ENCODE results near the gene BMP6.
A peak's percentile ranks its signal among the peaks of the same experiment; 100 is the strongest.

The BMP6 gene

GRCh38 chr6:7725849-7726415 lies at the start of gene BMP6:
TSS of gene BMP6 (plus strand) at chr6:7726099. CDS start at chr6:7726956, 857 bp downstream.
- Histone ChIP-seq H3K27ac (no peak within 1 kb of the TSS), H3K4me3 (peak within 1 kb of the TSS; percentile 36 to 62 (median 43))

- Histone ChIP-seq H3K4me3 (no peak overlapping the region), H3K27ac (no peak overlapping the region)
These were observed 48.7 kb upstream of the BMP6 start for GRCh38 chr6:7677229-7677628.

GRCh38 chr6:7680393-7681075 lies 45.4 kb upstream of the BMP6 start:
- Histone ChIP-seq H3K27ac (no peak overlapping the region), H3K4me3 (no peak overlapping the region)

- H3K4me3 ChIP-seq: no peak overlapping the region
These were observed 44.5 kb upstream of the BMP6 start for GRCh38 chr6:7681449-7681848.

GRCh38 chr6:7684076-7684475 lies 41.8 kb upstream of the BMP6 start:
- Histone ChIP-seq H3K4me3 (no peak overlapping the region), H3K27ac (no peak overlapping the region)

More at GRCh38 chr6:7681449-7681848, 44.5 kb upstream of the BMP6 start:
- no peak overlapping the region for H3K27ac ChIP-seq

- no peak overlapping the region for H3K27ac ChIP-seq
- H3K4me3 ChIP-seq: no peak overlapping the region
These were observed 41.1 kb upstream of the BMP6 start for GRCh38 chr6:7684843-7685242.

- no peak overlapping the region for H3K4me3 ChIP-seq
These were observed 40.6 kb upstream of the BMP6 start for GRCh38 chr6:7685276-7685675.

GRCh38 chr6:7687145-7688111 lies 38.5 kb upstream of the BMP6 start:
- Histone ChIP-seq H3K4me3 (no peak overlapping the region), H3K27ac (no peak overlapping the region)

More at GRCh38 chr6:7685276-7685675, 40.6 kb upstream of the BMP6 start:
- H3K27ac ChIP-seq: no peak overlapping the region

- Histone ChIP-seq H3K4me3 (no peak overlapping the region), H3K27ac (peak overlapping the region in 3 of 21 experiments; percentile 40 to 79 (median 45))
These were observed 34.9 kb upstream of the BMP6 start for GRCh38 chr6:7691021-7691420.

GRCh38 chr6:7691675-7692452 lies 34.0 kb upstream of the BMP6 start:
- Histone ChIP-seq H3K4me3 (no peak overlapping the region), H3K27ac (peak overlapping the region in 7 of 21 experiments; percentile 21 to 79 (median 33))

GRCh38 chr6:7692453-7692784 lies 33.5 kb upstream of the BMP6 start:
- Histone ChIP-seq H3K27ac (peak overlapping the region in 4 of 21 experiments; percentile 30 to 79 (median 37)), H3K4me3 (no peak overlapping the region)

- no peak overlapping the region for H3K27ac ChIP-seq
These were observed 32.1 kb upstream of the BMP6 start for GRCh38 chr6:7693827-7694226.

GRCh38 chr6:7696061-7696460 lies 29.8 kb upstream of the BMP6 start:
- Histone ChIP-seq H3K27ac (no peak overlapping the region), H3K4me3 (no peak overlapping the region)

More at GRCh38 chr6:7693827-7694226, 32.1 kb upstream of the BMP6 start:
- no peak overlapping the region for H3K4me3 ChIP-seq

- H3K4me3 ChIP-seq: no peak overlapping the region
- peak overlapping the region in 6 of 21 experiments; percentile 13 to 74 (median 52) for H3K27ac ChIP-seq
These were observed 28.5 kb upstream of the BMP6 start for GRCh38 chr6:7697432-7697819.

GRCh38 chr6:7697820-7698623 lies 27.9 kb upstream of the BMP6 start:
- Histone ChIP-seq H3K27ac (peak overlapping the region in 7 of 21 experiments; percentile 13 to 74 (median 50)), H3K4me3 (no peak overlapping the region)

- Histone ChIP-seq H3K4me3 (no peak overlapping the region), H3K27ac (no peak overlapping the region)
These were observed 24.6 kb upstream of the BMP6 start for GRCh38 chr6:7701212-7701834.

GRCh38 chr6:7703148-7703680 lies 22.7 kb upstream of the BMP6 start:
- Histone ChIP-seq H3K4me3 (no peak overlapping the region), H3K27ac (no peak overlapping the region)

- H3K4me3 ChIP-seq: no peak overlapping the region
- H3K27ac ChIP-seq: no peak overlapping the region
These were observed 20.4 kb upstream of the BMP6 start for GRCh38 chr6:7705483-7705882.
